HepG2 (cell line): ENCODE measurements around the gene ANAPC2. TPM values are rescaled to one million over a fixed set of nuclear protein-coding genes. Genes with fewer than 3 reads are reported as not detected.

Experiments
- BRD4 ChIP-seq: sonication (generic); formaldehyde crosslinking; IDR thresholded peaks from 2 replicates; pipeline ENCODE4 v1.4.0; 2020; ENCODE audit warnings: missing genetic modification reagents
- FOSL1 ChIP-seq: sonication (generic); formaldehyde crosslinking; IDR thresholded peaks from 2 replicates; pipeline ENCODE4 v1.9.0; 2021; ENCODE audit warnings: missing genetic modification reagents, borderline replicate concordance
- HIC2 ChIP-seq: sonication (generic); formaldehyde crosslinking; IDR thresholded peaks from 2 replicates; pipeline ENCODE4 v1.9.0; 2022; ENCODE audit warnings: low read depth, missing genetic modification reagents
- HNRNPK ChIP-seq: fragments of 200-400 bp; formaldehyde crosslinking; IDR thresholded peaks from 2 replicates; pipeline ENCODE4 v1.6.1; 2018; ENCODE audit warnings: low read length, low read depth, moderate library complexity, mild to moderate bottlenecking; ENCODE audit not compliant: poor library complexity, severe bottlenecking
- KLF15 ChIP-seq: sonication (generic); formaldehyde crosslinking; IDR thresholded peaks from 2 replicates; pipeline ENCODE4 v1.8.1; 2023; ENCODE audit warnings: borderline replicate concordance, mild to moderate bottlenecking, inconsistent platforms, missing genetic modification reagents, mixed read lengths
- MEF2D ChIP-seq: sonication (generic); formaldehyde crosslinking; IDR thresholded peaks from 2 replicates; pipeline ENCODE4 v1.5.1; 2020; ENCODE audit warnings: mild to moderate bottlenecking, missing genetic modification reagents
- PREB ChIP-seq: sonication (generic); formaldehyde crosslinking; IDR thresholded peaks from 2 replicates; pipeline ENCODE4 v1.4.0; 2020; ENCODE audit warnings: missing genetic modification reagents
- SP140L ChIP-seq: sonication (generic); formaldehyde crosslinking; IDR thresholded peaks from 2 replicates; pipeline ENCODE4 v1.4.0; 2020; ENCODE audit warnings: missing genetic modification reagents, borderline replicate concordance
- TBX3 ChIP-seq: fragments of 450-650 bp; IDR thresholded peaks from 2 replicates; pipeline ENCODE4 v1.6.1; 2017; ENCODE audit warnings: antibody characterized with exemption, mild to moderate bottlenecking, inconsistent platforms, borderline replicate concordance
- THAP8 ChIP-seq: sonication (generic); formaldehyde crosslinking; IDR thresholded peaks from 2 replicates; pipeline ENCODE4 v1.5.1; 2020; ENCODE audit warnings: missing genetic modification reagents, mild to moderate bottlenecking, borderline replicate concordance
- TOPORS ChIP-seq: sonication (generic); formaldehyde crosslinking; IDR thresholded peaks from 2 replicates; pipeline ENCODE4 v1.8.0; 2023; ENCODE audit warnings: mild to moderate bottlenecking, missing genetic modification reagents
- ZBTB8A ChIP-seq: sonication (generic); formaldehyde crosslinking; IDR thresholded peaks from 2 replicates; pipeline ENCODE4 v1.4.0; 2020; ENCODE audit warnings: mild to moderate bottlenecking, low read depth, missing genetic modification reagents, borderline replicate concordance
- ZNF337 ChIP-seq: sonication (generic); formaldehyde crosslinking; IDR thresholded peaks from 2 replicates; pipeline ENCODE4 v1.5.1; 2020; ENCODE audit warnings: missing genetic modification reagents, low read depth, mild to moderate bottlenecking, borderline replicate concordance
- ZNF446 ChIP-seq: sonication (generic); formaldehyde crosslinking; IDR thresholded peaks from 2 replicates; pipeline ENCODE4 v1.5.0; 2020; ENCODE audit warnings: mild to moderate bottlenecking, missing genetic modification reagents
- ZNF547 ChIP-seq: sonication (generic); formaldehyde crosslinking; IDR thresholded peaks from 2 replicates; pipeline ENCODE4 v1.5.1; 2020; ENCODE audit warnings: mild to moderate bottlenecking, missing genetic modification reagents
- ZNF564 ChIP-seq: sonication (generic); formaldehyde crosslinking; IDR thresholded peaks from 2 replicates; pipeline ENCODE4 v1.8.1; 2023; ENCODE audit warnings: mild to moderate bottlenecking, missing genetic modification reagents
- ZNF597 ChIP-seq: sonication (generic); formaldehyde crosslinking; IDR thresholded peaks from 2 replicates; pipeline ENCODE4 v1.5.0; 2020; ENCODE audit warnings: missing genetic modification reagents
- ZNF652 ChIP-seq: IDR thresholded peaks from 2 replicates; pipeline ENCODE4 v1.6.1; 2016; ENCODE audit warnings: low read depth, borderline replicate concordance
- ZNF710 ChIP-seq: sonication (generic); formaldehyde crosslinking; IDR thresholded peaks from 2 replicates; pipeline ENCODE4 v1.5.0; 2020; ENCODE audit warnings: mild to moderate bottlenecking, missing genetic modification reagents, borderline replicate concordance
- ZNF749 ChIP-seq: sonication (generic); formaldehyde crosslinking; IDR thresholded peaks from 2 replicates; pipeline ENCODE4 v1.8.0; 2022; ENCODE audit warnings: mild to moderate bottlenecking, missing genetic modification reagents, moderate library complexity, borderline replicate concordance
- ZNF780A ChIP-seq: sonication (generic); formaldehyde crosslinking; IDR thresholded peaks from 2 replicates; pipeline ENCODE4 v1.8.0; 2022; ENCODE audit warnings: mild to moderate bottlenecking, missing genetic modification reagents, moderate library complexity
- ZSCAN9 ChIP-seq: IDR thresholded peaks from 2 replicates; pipeline ENCODE4 v1.6.1; 2016; ENCODE audit warnings: borderline replicate concordance
- ZZZ3 ChIP-seq: sonication (generic); formaldehyde crosslinking; IDR thresholded peaks from 2 replicates; pipeline ENCODE4 v1.4.0; 2020; ENCODE audit warnings: missing genetic modification reagents, mild to moderate bottlenecking, borderline replicate concordance
- polyA plus RNA-seq, 8 experiments: library from polyadenylated mRNA; depleted of rRNA in 3 of 8; stranded (reverse) in 7 of 8; unstranded in 1 of 8; fragments of >200 nt; fragmentation: Illumina TruSeq in 4 of 8; extraction: Trizol in 4 of 8; gene quantifications; 2 replicates each; pipeline versions ENCODE4 v1.2.1 to v1.2.3, GENCODE V29; 2011 to 2016; ENCODE audit warnings: low read depth in 4 of 8, missing spikeins in 1 of 8, mixed read lengths in 1 of 8; ENCODE audit not compliant: insufficient read depth in 1 of 8
- total RNA-seq, 5 experiments: library from RNA; depleted of rRNA; stranded (reverse); fragments of >200 nt; fragmentation: Illumina TruSeq; extraction: Trizol; gene quantifications; 2 replicates each; pipeline ENCODE4 v1.2.3, GENCODE V29; 2016; ENCODE audit warnings: low read depth in 1 of 5

ANAPC2 gene
- total and polyA plus RNA-seq, 2 of the 13 experiments (the other 11 are each of a cell fraction or from before 2014, with no cell fraction given), result 12.3 to 15.4 TPM

- peak; percentile 88 for TF ChIP-seq HIC2 (CRISPR knock-in tag)
- TF ChIP-seq ZNF446, result no peak
- TF ChIP-seq HNRNPK, result no peak
- no peak for TF ChIP-seq KLF15 (CRISPR knock-in tag)
- TF ChIP-seq THAP8 (CRISPR knock-in tag), result no peak
- no peak for TF ChIP-seq ZNF547 (CRISPR knock-in tag)
- no peak for TF ChIP-seq ZNF564 (CRISPR knock-in tag)
- no peak for TF ChIP-seq TOPORS
- TF ChIP-seq TBX3, result no peak
- 0 out of 2 replicates have a peak, but pooled peaks have one; percentile 32 for TF ChIP-seq ZSCAN9 (CRISPR knock-in tag)
- no peak for TF ChIP-seq ZBTB8A (CRISPR knock-in tag)
- TF ChIP-seq ZNF749, result no peak
- TF ChIP-seq PREB (CRISPR knock-in tag), result no peak
- no peak for TF ChIP-seq BRD4
- no peak for TF ChIP-seq FOSL1 (CRISPR knock-in tag)
- no peak for TF ChIP-seq ZNF652 (CRISPR knock-in tag)
- no peak for TF ChIP-seq SP140L
- TF ChIP-seq ZNF710 (CRISPR knock-in tag), result 0 out of 2 replicates have a peak, but pooled peaks have one; percentile 15
- no peak for TF ChIP-seq ZZZ3 (CRISPR knock-in tag)
- no peak for TF ChIP-seq ZNF337 (CRISPR knock-in tag)
- no peak for TF ChIP-seq ZNF597 (CRISPR knock-in tag)
- peak; percentile 33; the same call in 1 of the 2 replicates for TF ChIP-seq MEF2D (CRISPR knock-in tag)
- no peak for TF ChIP-seq ZNF780A (CRISPR knock-in tag)
Measured at GRCh38 chr9:137229903-137230704, 41.7 kb upstream of the ANAPC2 start (continued).
